ENCODE data around the gene PRKCH.

DNA sequence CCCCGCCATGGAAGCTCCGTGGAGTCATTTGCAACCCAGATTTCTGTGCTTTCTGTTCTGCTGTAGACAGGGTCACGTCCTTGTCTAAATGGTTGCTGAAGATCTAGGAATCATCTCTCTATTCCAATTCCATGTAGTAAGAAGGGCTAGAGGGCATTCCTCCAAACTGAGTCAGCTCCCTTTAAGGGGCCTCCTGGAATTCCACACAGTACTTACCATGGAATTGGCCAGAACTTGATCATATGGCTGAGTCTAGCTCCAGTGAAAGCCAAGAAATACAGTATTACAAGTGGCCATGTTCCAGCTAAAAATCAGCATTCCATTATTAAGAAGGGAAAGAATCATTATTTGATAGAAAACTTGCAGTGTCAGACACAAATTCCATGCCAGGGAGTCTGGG lies 171.9 kb downstream of the PRKCH start:
- no peak for TF ChIP-seq ELF4 (CRISPR knock-in tag; IDR thresholded peaks at IDR 0.05)
- TF ChIP-seq POLR2H (tag; IDR thresholded peaks at IDR 0.05; ENCODE audit: low read depth): no peak
- TF ChIP-seq, protein P1, sequence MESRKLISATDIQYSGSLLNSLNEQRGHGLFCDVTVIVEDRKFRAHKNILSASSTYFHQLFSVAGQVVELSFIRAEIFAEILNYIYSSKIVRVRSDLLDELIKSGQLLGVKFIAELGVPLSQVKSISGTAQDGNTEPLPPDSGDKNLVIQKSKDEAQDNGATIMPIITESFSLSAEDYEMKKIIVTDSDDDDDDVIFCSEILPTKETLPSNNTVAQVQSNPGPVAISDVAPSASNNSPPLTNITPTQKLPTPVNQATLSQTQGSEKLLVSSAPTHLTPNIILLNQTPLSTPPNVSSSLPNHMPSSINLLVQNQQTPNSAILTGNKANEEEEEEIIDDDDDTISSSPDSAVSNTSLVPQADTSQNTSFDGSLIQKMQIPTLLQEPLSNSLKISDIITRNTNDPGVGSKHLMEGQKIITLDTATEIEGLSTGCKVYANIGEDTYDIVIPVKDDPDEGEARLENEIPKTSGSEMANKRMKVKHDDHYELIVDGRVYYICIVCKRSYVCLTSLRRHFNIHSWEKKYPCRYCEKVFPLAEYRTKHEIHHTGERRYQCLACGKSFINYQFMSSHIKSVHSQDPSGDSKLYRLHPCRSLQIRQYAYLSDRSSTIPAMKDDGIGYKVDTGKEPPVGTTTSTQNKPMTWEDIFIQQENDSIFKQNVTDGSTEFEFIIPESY (CRISPR knock-in tag; IDR thresholded peaks at IDR 0.05): no peak
- no peak for TF ChIP-seq POLR2A (conservative IDR thresholded peaks at IDR 0.05)
- no peak for TF ChIP-seq CTCF (IDR thresholded peaks at IDR 0.05 in 2 of 3, conservative IDR thresholded peaks at IDR 0.05 in 1 of 3; ENCODE audit: insufficient read depth in 2 of 3, low read depth in 1 of 3, low read length in 3 of 3)
- TF ChIP-seq, protein P2, sequence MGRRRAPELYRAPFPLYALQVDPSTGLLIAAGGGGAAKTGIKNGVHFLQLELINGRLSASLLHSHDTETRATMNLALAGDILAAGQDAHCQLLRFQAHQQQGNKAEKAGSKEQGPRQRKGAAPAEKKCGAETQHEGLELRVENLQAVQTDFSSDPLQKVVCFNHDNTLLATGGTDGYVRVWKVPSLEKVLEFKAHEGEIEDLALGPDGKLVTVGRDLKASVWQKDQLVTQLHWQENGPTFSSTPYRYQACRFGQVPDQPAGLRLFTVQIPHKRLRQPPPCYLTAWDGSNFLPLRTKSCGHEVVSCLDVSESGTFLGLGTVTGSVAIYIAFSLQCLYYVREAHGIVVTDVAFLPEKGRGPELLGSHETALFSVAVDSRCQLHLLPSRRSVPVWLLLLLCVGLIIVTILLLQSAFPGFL (CRISPR knock-in tag; IDR thresholded peaks at IDR 0.05): no peak
